Stimulated activated naive B cell treated with anti-CD40 and anti-IgM and Interleukin-4, amounts not matched to agents 10 μg/mL and 1 μg/mL and 100 μg/mL, for 72 hours (primary cell): ENCODE results near the gene MCM7.
A peak's percentile ranks its signal among the peaks of the same experiment; 100 is the strongest.

ENCODE experiments used
- ATAC-seq, 2 donors: fragments of 150-1000 bp; cut with Tn5 transposase; replicated peaks; 2 replicates each; pipeline ENCODE4 v1.10.0; 2021; ENCODE audit warnings: moderate library complexity in 1 of 2
- DNase-seq: peaks from one replicate; pipeline ENCODE4 v3.0.0; 2021
- H3K27ac Mint-ChIP-seq: one replicate; pipeline ENCODE4 v1.8.0; 2022; ENCODE audit warnings: mild to moderate bottlenecking, mixed read lengths
- H3K27me3 Mint-ChIP-seq, 2 donors: one replicate each; pipeline ENCODE4 v1.8.0; 2022; ENCODE audit warnings: mixed read lengths in 2 of 2
- H3K36me3 Mint-ChIP-seq, 2 donors: one replicate each; pipeline ENCODE4 v1.8.0; 2022; ENCODE audit warnings: mixed read lengths in 2 of 2, mild to moderate bottlenecking in 1 of 2
- H3K4me1 Mint-ChIP-seq, 2 donors: one replicate each; pipeline ENCODE4 v1.8.0; 2022; ENCODE audit warnings: mixed read lengths in 2 of 2, mild to moderate bottlenecking in 1 of 2
- H3K4me3 Mint-ChIP-seq, 2 donors: one replicate each; pipeline ENCODE4 v1.8.0; 2022; ENCODE audit warnings: mild to moderate bottlenecking in 2 of 2, mixed read lengths in 2 of 2, moderate library complexity in 1 of 2
- H3K9me3 Mint-ChIP-seq, 2 donors: one replicate each; pipeline ENCODE4 v1.8.0; 2022; ENCODE audit warnings: mixed read lengths in 2 of 2, mild to moderate bottlenecking in 1 of 2

MCM7 gene

DNA sequence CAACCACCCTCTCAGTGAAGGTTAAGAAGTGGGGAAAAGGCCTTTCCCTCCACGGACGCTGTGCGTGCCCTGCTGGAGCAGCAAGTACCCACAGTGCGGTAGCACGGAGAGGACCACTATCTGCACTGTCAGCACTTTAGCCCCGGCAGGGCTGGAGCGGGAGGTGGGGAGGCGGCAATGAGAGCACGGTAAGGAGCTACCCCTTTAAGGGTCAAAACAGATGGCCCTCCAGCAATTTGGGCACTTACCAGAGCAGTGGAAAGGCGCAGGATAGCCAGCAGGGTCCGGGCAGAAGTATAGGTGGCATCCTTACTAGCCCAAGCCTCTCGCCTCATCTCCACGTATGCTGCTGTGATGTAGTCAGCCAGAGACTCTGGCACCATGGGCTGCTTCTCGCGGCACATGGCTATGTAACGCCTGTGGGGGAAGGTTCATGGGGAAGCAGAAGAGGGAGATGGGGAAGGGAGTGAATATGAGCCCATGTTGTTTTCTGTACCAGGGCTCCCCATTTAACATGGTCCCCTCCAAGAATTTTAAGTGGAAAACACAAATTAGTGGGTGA, 7.2 kb downstream of the MCM7 start:
- Mint-ChIP-seq H3K4me1 (peaks cover 40 to 64% of the 10 kb centered on the region in 2 donors), H3K36me3 (peaks cover 65 to 74% of the 10 kb centered on the region in 2 donors), H3K27ac (no peak overlapping the region), H3K27me3 (no peaks in the 10 kb centered on the region), H3K9me3 (no peaks in the 10 kb centered on the region), H3K4me3 (no peak overlapping the region)
- DNase-seq = no peak
- no peak for ATAC-seq

DNA sequence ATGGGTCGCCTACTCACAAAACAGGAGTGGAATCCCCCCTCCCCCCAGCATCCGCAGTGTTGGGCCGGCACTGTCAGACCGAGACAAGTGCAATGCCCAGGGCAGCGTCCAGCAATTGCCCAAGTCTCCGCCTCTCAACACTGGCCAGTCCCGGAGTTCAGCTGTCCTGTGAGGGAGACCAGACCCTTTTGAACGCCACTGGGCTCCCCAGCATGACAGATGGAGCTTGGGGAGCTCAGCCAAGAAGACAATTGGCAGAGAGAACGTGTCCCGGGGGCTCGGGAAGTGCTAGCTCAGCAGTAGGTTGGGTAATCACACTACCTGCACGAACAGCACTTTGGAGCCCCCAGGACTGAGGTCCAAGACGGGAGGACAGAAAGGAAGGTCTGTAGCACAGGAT, 7.7 kb downstream of the MCM7 start:
- ATAC-seq (no peak), DNase-seq (no peak)
- H3K4me1 Mint-ChIP-seq = peaks cover 35 to 60% of the 10 kb centered on the region in 2 donors
- no peak overlapping the region for H3K4me3 Mint-ChIP-seq
- H3K27ac Mint-ChIP-seq = no peak overlapping the region
- H3K9me3 Mint-ChIP-seq = no peaks in the 10 kb centered on the region
- peaks cover 63 to 69% of the 10 kb centered on the region in 2 donors for H3K36me3 Mint-ChIP-seq
- H3K27me3 Mint-ChIP-seq = no peaks in the 10 kb centered on the region

DNA sequence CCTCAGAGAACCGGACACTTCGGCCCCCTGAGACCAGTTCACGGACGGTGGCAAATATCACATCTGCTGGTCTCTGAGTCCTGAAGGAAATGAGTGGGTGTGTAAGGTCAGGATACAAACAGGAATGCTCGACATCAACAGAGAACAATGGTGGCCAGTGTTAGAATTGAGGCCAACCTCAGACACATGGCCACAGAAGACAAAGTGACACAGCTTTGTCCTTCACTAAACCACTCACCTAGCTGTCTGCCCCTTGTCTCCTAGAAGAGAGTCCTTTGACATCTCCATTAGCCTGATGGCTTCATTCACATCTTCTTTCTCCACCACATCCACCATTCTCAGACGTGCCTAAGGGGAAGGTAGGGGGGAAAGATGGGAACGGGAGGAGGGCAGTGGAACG, 8.1 kb downstream of the MCM7 start:
- no peaks in the 10 kb centered on the region for H3K27me3 Mint-ChIP-seq
- H3K36me3 Mint-ChIP-seq = peaks cover 60 to 64% of the 10 kb centered on the region in 2 donors
- H3K9me3 Mint-ChIP-seq = no peaks in the 10 kb centered on the region
- no peak overlapping the region for H3K4me3 Mint-ChIP-seq
- ATAC-seq (no peak), DNase-seq (no peak)
- peak overlapping the region; percentile 33 for H3K27ac Mint-ChIP-seq
- peaks cover 32 to 60% of the 10 kb centered on the region in 2 donors for H3K4me1 Mint-ChIP-seq

DNA sequence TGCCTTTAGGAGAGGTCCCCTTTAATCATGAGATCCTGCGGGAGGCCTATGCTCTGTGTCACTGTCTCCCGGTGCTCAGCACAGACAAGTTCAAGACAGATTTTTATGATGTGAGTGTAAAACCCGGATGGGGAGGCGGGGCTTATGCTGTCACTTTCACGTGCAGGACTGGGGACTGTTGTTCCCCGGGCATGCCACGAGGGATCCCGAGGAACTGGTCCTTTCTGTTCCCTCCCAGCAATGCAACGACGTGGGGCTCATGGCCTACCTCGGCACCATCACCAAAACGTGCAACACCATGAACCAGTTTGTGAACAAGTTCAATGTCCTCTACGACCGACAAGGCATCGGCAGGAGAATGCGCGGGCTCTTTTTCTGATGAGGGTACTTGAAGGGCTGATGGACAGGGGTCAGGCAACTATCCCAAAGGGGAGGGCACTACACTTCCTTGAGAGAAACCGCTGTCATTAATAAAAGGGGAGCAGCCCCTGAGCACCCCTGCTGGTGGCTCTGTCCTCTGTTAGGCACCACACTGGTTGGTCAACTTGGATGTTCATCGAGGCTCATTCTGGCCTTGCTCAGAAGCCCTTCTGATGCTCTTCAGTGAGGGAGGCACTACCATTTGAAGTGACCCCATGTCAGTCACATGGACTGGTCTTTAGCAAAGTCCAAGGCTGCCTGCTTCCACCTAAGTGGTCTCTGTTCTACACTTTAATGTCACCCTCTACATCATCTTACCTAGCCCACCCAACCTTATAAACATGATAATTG, 9.6 kb downstream of the MCM7 start:
- DNase-seq (no peak), ATAC-seq (peak; percentile 4 to 13)
- Mint-ChIP-seq H3K4me1 (peaks cover 32 to 52% of the 10 kb centered on the region in 2 donors), H3K27me3 (no peaks in the 10 kb centered on the region), H3K4me3 (no peak overlapping the region), H3K27ac (peak overlapping the region; percentile 71), H3K9me3 (no peaks in the 10 kb centered on the region), H3K36me3 (peaks cover 49 to 54% of the 10 kb centered on the region in 2 donors)

DNA sequence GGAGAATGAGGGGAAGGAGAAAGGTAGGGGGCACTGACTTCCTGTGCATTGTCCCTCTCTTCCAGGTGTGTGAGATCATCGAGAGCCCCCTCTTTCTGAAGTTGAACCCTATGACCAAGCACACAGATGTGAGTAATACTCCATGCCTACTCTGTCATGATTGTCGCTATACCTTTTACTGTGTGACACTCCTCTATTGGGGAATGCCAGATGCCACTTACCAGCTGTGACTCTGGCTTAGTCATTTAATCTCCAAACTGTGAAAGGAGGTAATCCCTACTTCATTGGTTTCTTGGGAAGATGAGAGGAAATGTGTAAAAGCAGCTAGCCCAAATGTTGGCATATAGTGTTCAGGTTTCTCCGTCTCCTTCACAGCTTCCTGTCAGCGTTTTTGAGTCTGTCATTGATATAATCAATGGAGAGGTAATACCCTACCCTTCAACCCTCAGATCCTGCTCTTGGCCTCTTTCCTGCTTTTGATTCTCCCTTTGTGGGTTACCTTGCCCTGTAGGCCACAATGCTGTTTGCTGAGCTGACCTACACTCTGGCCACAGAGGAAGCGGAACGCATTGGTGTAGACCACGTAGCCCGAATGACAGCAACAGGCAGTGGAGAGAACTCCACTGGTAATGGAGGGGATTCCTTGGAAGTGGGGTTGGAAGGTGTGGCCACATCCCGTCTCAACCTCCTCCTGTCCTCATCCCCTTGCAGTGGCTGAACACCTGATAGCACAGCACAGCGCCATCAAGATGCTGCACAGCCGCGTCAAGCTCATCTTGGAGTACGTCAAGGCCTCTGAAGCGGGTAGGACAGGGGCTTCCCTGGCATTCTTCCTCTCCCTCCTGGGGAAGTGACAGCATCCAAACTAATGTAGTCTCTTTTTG, 10.4 kb downstream of the MCM7 start:
- peak overlapping the region; percentile 56 for H3K27ac Mint-ChIP-seq
- ATAC-seq (no peak), DNase-seq (no peak)
- peaks cover 34 to 50% of the 10 kb centered on the region in 2 donors for H3K4me1 Mint-ChIP-seq
- H3K4me3 Mint-ChIP-seq = peak overlapping the region in 1 of 2 donors; percentile 39
- H3K27me3 Mint-ChIP-seq = no peaks in the 10 kb centered on the region
- no peaks in the 10 kb centered on the region for H3K9me3 Mint-ChIP-seq
- H3K36me3 Mint-ChIP-seq = peaks cover 42 to 50% of the 10 kb centered on the region in 2 donors

DNA sequence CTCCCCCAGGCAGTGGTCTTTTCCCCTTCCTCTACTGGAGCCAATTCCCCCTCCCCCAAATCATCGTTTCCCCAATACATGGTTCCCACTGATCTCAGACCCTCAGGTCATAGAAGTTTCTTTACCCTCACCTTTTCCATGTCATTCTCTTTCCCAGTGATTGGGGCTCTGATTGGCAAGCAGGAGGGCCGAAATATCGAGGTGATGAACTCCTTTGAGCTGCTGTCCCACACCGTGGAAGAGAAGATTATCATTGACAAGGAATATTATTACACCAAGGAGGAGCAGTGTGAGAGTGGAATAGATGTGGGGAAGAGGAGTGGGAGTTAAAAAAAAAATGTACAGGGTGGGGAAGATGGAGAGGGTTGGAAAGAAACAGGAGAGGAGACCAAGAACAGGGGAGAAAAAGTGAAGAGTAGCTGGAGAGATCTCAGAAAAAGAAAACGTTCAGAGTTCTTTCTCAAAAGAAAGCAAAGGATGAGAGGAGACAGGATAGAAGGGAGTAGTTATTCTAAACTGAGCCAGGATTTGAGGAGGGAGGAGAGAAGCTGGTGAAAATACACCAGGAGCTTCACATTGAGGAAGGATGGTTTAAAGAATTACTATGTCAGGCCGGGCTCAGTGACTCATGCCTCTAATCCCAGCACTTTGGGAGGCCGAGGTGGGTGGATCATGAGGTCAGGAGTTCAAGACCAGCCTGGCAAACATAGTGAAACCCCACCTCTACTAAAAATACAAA, 11.6 kb downstream of the MCM7 start:
- Mint-ChIP-seq H3K4me1 (peaks cover 30 to 46% of the 10 kb centered on the region in 2 donors), H3K27me3 (no peaks in the 10 kb centered on the region), H3K9me3 (no peaks in the 10 kb centered on the region), H3K36me3 (peaks cover 34 to 41% of the 10 kb centered on the region in 2 donors), H3K4me3 (peak overlapping the region; percentile 93 to 97), H3K27ac (peak overlapping the region; percentile 96)
- DNase-seq (no peak), ATAC-seq (no peak)

DNA sequence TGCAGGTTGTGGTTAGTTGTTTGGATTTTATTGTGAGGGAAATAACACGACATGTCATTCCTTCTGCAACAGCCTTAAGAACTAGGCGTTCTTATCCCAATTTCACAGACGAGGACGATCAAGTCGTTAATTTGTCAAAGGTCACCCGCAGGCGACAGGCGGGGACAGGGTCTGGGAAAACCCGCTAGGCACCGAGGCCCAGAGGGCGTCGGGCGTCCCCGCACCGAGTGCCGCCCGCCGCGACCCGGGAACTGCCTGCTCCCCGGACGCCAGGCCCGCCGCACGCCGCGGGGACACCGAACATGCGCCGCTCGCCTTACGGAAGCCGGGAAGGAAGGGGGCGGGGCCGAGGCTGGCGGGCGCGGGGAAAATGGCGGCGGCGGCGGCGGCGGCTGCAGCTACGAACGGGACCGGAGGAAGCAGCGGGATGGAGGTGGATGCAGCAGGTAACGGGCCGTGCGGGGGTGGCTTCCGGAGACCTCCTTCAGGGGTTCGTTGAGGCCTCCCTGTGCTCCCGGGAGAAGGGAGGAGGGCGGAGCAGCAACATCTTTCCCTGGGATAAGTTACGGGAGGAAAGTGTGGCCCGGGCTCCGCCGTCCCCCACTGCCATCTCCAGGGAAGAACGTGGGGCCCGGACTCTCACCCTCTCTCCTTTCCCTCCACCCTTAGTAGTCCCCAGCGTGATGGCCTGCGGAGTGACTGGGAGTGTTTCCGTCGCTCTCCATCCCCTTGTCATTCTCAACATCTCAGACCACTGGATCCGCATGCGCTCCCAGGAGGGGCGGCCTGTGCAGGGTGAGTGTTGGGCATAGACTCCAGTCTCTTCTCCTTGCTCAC, 12.4 kb downstream of the MCM7 start, which contains the start of gene COPS6:
Gene COPS6 (plus strand): TSS at position 349 of the 837 bp plus-strand sequence. CDS start 22 bp downstream, at position 371.
- Mint-ChIP-seq H3K4me3 (peak within 1 kb of the TSS; percentile 93 to 97), H3K9me3 (no peaks in the 10 kb centered on the region), H3K4me1 (peaks cover 30 to 45% of the 10 kb centered on the region in 2 donors), H3K36me3 (peaks cover 33 to 40% of the 10 kb centered on the region in 2 donors), H3K27me3 (no peaks in the 10 kb centered on the region), H3K27ac (peak within 1 kb of the TSS; percentile 96)
- ATAC-seq = peak; percentile 73 to 74
- peak; percentile 76 for DNase-seq

DNA sequence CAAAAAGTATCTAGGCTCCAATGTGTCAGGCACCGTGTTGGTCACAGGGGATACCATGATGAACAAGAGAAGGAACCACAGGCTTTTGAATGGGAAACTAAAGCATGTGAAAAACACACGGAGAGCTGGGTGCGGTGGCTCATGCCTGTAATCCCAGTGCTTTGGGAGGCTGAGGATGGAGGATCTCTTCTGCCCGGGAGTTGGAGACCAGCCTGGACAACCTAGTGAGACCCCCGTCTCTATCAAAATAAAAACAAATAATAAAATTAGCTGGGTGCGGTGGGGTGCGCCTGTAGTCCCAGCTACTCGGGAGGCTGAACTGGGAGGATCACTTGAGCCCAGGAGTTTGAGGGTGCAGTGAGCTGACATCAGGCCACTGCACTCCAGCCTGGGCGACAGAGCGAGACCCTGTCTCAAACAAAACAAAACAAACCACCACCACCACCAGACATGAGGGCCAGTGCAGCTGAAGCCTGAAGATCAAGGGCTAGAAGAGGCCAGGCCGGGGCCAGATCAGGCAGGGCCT, 13.0 kb downstream of the MCM7 start:
- peak overlapping the region; percentile 96 for H3K27ac Mint-ChIP-seq

DNA sequence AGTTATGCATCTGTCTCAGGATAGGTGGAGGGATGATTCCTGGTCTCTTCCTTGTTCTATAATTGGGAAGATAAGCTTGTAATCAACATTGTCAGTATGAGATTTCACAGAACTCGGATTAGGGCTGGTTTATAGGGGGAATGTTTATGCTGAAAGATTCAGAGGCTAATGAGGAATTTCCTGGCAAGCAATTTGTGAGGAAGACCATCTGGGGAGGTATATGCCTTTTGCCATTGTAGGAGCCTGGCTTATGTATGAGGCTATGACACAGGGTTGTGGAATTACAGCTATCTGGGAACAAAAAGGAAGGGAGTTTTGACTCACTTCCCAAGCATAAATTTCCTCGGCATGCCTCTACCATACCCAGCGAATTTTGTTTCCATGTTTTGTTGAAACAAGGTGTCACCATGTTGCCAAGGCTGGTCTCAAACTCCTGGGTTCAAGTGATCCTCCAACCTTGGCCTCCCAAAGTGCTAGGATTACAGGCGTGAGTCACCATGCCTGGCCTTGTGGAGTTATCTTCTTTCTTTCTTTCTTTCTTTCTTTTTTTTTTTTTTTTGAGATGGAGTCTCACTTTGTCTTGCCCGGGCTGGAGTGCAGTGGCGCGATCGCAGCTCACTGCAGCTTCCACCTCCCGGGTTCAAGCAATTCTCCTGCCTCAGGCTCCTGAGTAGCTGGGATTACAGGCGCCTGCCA, 14.0 kb downstream of the MCM7 start:
- DNase-seq (no peak), ATAC-seq (no peak)
- H3K9me3 Mint-ChIP-seq = no peaks in the 10 kb centered on the region
- H3K4me1 Mint-ChIP-seq = peaks cover 31 to 44% of the 10 kb centered on the region in 2 donors
- peaks cover 20 to 26% of the 10 kb centered on the region in 2 donors for H3K36me3 Mint-ChIP-seq
- peak overlapping the region in 1 of 2 donors; percentile 37 for H3K4me3 Mint-ChIP-seq
- no peaks in the 10 kb centered on the region for H3K27me3 Mint-ChIP-seq
- H3K27ac Mint-ChIP-seq = peak overlapping the region; percentile 14

More for the DNA sequence above, 13.0 kb downstream of the MCM7 start:
- no peak for DNase-seq
- peaks cover 30 to 41% of the 10 kb centered on the region in 2 donors for H3K4me1 Mint-ChIP-seq
- H3K27me3 Mint-ChIP-seq = no peaks in the 10 kb centered on the region
- peak overlapping the region; percentile 93 to 97 for H3K4me3 Mint-ChIP-seq
- peak; percentile 28 to 40 for ATAC-seq
- no peaks in the 10 kb centered on the region for H3K9me3 Mint-ChIP-seq
- peaks cover 26 to 33% of the 10 kb centered on the region in 2 donors for H3K36me3 Mint-ChIP-seq

DNA sequence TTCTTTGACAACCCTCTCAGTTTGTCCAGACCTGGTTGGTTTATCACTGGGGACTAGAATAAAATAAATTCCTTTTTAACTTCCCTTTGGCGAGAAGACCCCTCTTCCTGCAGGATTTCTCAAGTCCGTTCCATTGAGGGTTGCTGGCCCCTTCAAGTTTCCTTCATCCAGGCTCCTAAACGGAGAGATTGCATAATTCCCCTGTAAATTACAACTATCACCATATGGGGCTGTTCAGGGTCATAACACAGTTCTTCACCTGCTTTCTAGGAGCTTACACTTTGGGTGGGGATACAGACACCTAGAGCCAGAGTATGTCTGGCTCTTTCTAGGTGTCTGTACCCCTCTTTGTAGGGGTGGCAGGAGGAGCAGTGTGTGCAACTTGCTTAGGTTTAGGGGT, 15.7 kb downstream of the MCM7 start:
- Mint-ChIP-seq H3K27ac (no peak overlapping the region), H3K36me3 (peaks cover 9 to 17% of the 10 kb centered on the region in 2 donors), H3K4me1 (peaks cover 24 to 36% of the 10 kb centered on the region in 2 donors), H3K27me3 (no peaks in the 10 kb centered on the region), H3K9me3 (no peaks in the 10 kb centered on the region), H3K4me3 (no peak overlapping the region)
- no peak for ATAC-seq
- DNase-seq = no peak

DNA sequence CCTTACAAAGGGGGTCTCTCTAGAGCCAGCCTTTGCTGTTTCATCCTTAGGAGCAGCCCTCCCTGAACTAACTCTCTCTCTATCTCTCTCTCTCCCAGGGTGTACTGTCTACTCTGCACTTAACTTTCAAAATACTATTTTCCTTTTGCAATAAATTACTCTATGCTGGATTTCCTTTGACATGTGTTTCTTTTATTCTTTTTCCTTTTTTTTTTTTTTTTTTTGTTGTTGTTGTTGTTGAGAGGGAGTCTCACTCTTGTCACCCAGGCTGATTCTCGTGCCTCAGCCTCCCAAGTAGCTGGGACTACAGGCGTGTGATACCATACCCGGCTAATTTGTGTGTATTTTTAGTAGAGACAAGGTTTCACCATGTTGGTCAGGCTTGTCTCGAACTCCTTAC, 18.2 kb downstream of the MCM7 start:
- peak overlapping the region; percentile 83 to 84 for H3K4me3 Mint-ChIP-seq
- no peaks in the 10 kb centered on the region for H3K9me3 Mint-ChIP-seq
- H3K4me1 Mint-ChIP-seq = peaks cover 22 to 25% of the 10 kb centered on the region in 2 donors
- no peaks in the 10 kb centered on the region for H3K27me3 Mint-ChIP-seq
- ATAC-seq (no peak), DNase-seq (no peak)
- H3K27ac Mint-ChIP-seq = peak overlapping the region; percentile 98
- H3K36me3 Mint-ChIP-seq = peaks cover 6 to 21% of the 10 kb centered on the region in 2 donors

DNA sequence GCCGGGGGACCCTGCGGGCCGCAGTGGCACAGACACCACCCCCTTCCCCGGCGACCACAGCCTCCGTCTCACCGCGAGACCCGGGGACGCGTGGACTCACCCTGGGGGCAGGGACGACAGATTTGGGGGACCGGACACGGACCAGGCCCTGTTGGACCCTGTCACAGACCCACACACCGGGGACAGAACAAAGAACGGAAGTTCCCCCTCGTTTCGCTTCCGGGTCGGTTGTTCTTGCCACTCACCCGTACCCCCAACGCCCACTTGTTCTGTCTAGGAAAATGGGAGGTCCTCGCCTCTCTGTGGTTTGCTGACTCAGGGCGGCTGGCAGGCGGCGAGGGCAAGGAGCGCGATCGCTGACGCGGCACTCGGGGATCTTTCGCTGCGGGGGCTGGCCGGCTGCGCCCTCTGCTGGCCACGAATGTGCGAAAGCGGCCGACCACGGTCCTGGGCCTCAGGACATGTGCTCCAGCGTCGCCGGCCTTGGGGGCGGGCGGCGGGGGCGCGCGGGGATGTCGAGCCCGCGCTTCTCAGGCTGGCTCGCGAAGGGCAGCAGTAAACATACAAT, 19.6 kb downstream of the MCM7 start, which contains the start of gene ZNF3:
Gene ZNF3 (minus strand): TSS at position 189 of the 568 bp plus-strand sequence. CDS start 4,366 bp downstream, outside the sequence.
- Mint-ChIP-seq H3K36me3 (peaks cover 12 to 26% of the 10 kb centered on the region in 2 donors), H3K9me3 (no peaks in the 10 kb centered on the region), H3K4me1 (peaks cover 21 to 24% of the 10 kb centered on the region in 2 donors), H3K27me3 (no peaks in the 10 kb centered on the region), H3K4me3 (peak within 1 kb of the TSS; percentile 83 to 84), H3K27ac (peak within 1 kb of the TSS; percentile 98)
- peak; percentile 99 for DNase-seq
- ATAC-seq = peak; percentile 84 to 85
